K562 (cell line): ENCODE data around the gene COX6B2. TPM values are rescaled to one million over a fixed set of nuclear protein-coding genes. Genes with fewer than 3 reads are reported as not detected.
A peak's percentile ranks its signal among the peaks of the same experiment; 100 is the strongest.

Source experiments
- KLF16 ChIP-seq: IDR thresholded peaks from 2 replicates; pipeline ENCODE4 v1.6.1; 2016; ENCODE audit warnings: antibody characterized with exemption
- MYC ChIP-seq, 2 experiments: fragments of 250-450 bp in 1 of 2; sonication (Bioruptor Pico) in 1 of 2; IDR thresholded peaks; 2 replicates each; pipeline versions ENCODE4 v1.5.1 to v1.6.1; 2012 to 2021; ENCODE audit warnings: low read depth in 2 of 2, borderline replicate concordance in 1 of 2, improper control_type of control experiment in 1 of 2, low read length in 1 of 2, mild to moderate bottlenecking in 1 of 2, moderate library complexity in 1 of 2
- POLR2A ChIP-seq: fragments of 450-650 bp; conservative IDR thresholded peaks from 2 replicates; pipeline ENCODE4 v1.6.1; 2016
- SMAD1 ChIP-seq: fragments of 150-350 bp; IDR thresholded peaks from 2 replicates; pipeline ENCODE4 v1.6.1; 2014; ENCODE audit warnings: low read length, low read depth; ENCODE audit not compliant: partially characterized antibody
- THRAP3 ChIP-seq: fragments of 450-650 bp; IDR thresholded peaks from 2 replicates; pipeline ENCODE4 v1.6.1; 2016; ENCODE audit warnings: mild to moderate bottlenecking, inconsistent platforms, borderline replicate concordance
- ZNF134 ChIP-seq: fragments of 250-450 bp; sonication (Bioruptor Pico); conservative IDR thresholded peaks from 2 replicates; pipeline ENCODE4 v1.4.0; 2020
- polyA plus RNA-seq, 8 experiments: library from polyadenylated mRNA; depleted of rRNA in 4 of 8; stranded (reverse) in 5 of 8; unstranded in 3 of 8; fragments of >200 nt; fragmentation: Nextera tagmentation in 2 of 8; fragmentation: Illumina TruSeq in 1 of 8; extraction: Ambion mirVana in 2 of 8; extraction: Trizol in 1 of 8; gene quantifications; 2 replicates each; pipeline versions ENCODE4 v1.2.1 to v1.2.3, GENCODE V29; 2011 to 2014; ENCODE audit warnings: inconsistent platforms in 1 of 8, missing spikeins in 1 of 8
- total RNA-seq, 7 experiments: library from RNA; depleted of rRNA in 6 of 7; stranded (reverse); fragments of >200 nt in 6 of 7; fragmentation: Illumina TruSeq in 2 of 7; extraction: Trizol in 2 of 7; gene quantifications; 2 replicates each; pipeline versions ENCODE4 v1.2.1 to v1.2.3, GENCODE V29; 2011 to 2021; ENCODE audit warnings: low replicate concordance in 1 of 7
- TF ChIP-seq, protein P1 (sequence below): fragments of 250-450 bp; sonication (Bioruptor Pico); IDR thresholded peaks from 2 replicates; pipeline ENCODE4 v1.5.0; 2021; ENCODE audit warnings: mild to moderate bottlenecking, moderate library complexity
- TF ChIP-seq, protein P2 (sequence below): fragments of 450-650 bp; IDR thresholded peaks from 2 replicates; pipeline ENCODE4 v1.6.1; 2017; ENCODE audit warnings: antibody characterized with exemption, mild to moderate bottlenecking
- TF ChIP-seq, protein P3 (sequence below), 2 experiments: fragments of 450-650 bp in 1 of 2; IDR thresholded peaks; 2 replicates each; pipeline ENCODE4 v1.6.1; 2011 to 2017; ENCODE audit warnings: low read depth in 2 of 2, antibody characterized with exemption in 1 of 2, borderline replicate concordance in 1 of 2, low read length in 1 of 2, mild to moderate bottlenecking in 1 of 2, mixed read lengths in 1 of 2; ENCODE audit not compliant: control insufficient read depth in 1 of 2
- TF ChIP-seq, protein P4 (sequence below): sonication (generic); formaldehyde crosslinking; IDR thresholded peaks from 2 replicates; pipeline ENCODE4 v1.8.0; 2023; ENCODE audit warnings: mild to moderate bottlenecking, missing genetic modification reagents
- TF ChIP-seq, protein P5 (sequence below), 3 experiments: fragments of 200-800 bp in 1 of 3; sonication (Bioruptor generic) in 1 of 3; sonication (generic) in 1 of 3; formaldehyde crosslinking in 1 of 3; IDR thresholded peaks; 2 replicates each; pipeline versions ENCODE4 v1.6.1 to v1.8.0; 2016 to 2022; ENCODE audit warnings: mild to moderate bottlenecking in 2 of 3, missing compliant biosample characterization in 2 of 3, missing genetic modification characterization in 2 of 3, missing genetic modification reagents in 1 of 3

COX6B2 gene
- total and polyA plus RNA-seq, 9 of the 15 experiments (the other 6 are each of a cell fraction or from before 2014, with no cell fraction given), result 0.40 to 2.5 (median 0.83) TPM

DNA sequence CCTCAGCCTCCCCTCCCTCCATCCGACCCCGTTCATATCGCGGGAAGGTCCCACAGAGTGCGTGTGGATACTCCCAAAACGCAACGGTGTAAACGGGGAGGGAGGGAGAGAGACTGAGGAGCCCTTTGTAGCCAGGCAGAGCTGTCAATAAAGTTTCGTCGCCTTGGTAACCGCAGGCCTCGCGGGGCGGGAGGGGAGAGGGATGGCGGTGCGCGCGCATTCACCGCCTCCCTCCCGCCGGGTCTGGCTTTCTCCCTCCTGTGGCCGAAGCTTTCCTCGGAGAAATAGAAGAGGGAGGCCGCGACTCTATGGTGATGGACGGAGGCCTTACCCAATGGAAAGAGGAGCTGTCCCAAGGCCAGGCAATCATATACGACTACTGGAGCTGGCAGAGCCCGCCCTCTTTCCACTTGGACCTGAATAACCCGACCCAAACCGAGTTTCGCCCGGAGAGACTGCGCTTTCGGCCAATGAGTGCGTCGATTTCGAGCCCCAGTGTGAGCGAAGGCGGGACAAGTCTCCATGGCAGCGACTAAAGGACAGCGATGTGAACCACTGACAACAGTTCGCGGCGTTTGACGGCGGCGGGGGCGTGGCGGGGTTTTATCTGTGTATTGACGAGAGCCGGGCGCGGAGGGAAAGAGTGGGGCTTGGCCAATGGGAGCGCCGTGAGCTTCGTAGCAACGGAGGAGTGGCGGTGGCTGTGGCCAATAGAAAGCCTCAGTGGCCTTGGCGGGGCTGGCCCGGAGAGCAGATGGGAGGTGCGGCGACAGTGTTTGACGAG lies 15.2 kb downstream of the COX6B2 start, which contains the start of gene KMT5C (continued):
- TF ChIP-seq, protein P1, sequence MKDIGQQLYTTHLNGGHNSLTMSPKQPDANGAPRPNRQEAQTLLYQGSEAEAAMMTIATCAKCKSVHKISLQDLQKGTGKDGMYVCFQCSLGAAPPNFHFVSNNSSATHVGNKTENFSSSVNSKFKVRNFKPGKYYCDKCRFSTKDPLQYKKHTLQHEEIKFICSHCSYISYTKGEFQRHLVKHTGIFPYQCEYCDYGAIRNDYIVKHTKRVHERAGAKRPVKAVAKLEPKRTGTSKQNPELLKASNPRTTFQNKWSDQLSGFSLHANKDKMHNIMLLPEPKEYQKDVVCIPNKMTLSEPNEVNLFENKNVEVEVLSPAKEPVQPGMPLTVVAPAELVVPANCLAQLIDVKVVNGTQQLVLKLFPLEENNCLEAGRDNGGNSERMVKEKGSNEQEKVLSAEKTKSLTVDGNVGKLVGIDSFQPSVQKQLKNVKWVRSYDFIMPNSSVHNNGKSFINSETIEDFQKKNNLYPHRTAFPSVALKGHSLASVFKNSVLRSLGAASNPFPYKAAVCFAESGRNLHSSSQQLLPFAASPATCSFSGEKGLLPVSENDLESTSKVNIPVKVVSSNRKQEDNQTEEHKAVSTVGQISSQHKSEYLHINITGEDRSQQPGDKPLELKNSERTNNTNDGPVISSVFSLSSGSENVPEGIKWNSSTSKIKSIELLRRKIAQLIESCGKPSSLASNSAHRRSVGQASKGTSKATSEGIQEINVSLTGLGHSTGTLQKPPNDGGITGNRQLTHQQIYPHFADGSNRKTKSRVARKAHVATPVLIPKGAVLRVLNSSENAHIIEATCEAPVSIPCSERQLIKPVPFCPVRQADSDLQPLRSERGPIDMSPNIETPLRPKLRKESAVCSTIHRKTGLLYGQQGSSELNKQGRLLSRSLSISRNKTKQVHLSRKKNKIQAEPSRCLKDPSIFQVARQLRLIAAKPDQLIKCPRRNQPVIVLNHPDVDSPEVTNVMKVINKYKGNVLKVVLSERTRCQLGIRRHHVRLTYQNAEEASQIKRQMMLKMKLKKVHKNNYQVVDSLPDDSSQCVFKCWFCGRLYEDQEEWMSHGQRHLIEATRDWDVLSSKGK, result no peak
- TF ChIP-seq MYC (IDR thresholded peaks at IDR 0.05; ENCODE audit: low read depth, low read length) (no peak; the same call in none of the 2 replicates), MYC (CRISPR knock-in tag; IDR thresholded peaks at IDR 0.05; ENCODE audit: borderline replicate concordance, low read depth) (no peak), THRAP3 (no peak), POLR2A (no peak; the same call in 1 of the 2 replicates), SMAD1 (peak; percentile 34), ZNF134 (CRISPR knock-in tag) (no peak), KLF16 (no peak)
- TF ChIP-seq, protein P2, sequence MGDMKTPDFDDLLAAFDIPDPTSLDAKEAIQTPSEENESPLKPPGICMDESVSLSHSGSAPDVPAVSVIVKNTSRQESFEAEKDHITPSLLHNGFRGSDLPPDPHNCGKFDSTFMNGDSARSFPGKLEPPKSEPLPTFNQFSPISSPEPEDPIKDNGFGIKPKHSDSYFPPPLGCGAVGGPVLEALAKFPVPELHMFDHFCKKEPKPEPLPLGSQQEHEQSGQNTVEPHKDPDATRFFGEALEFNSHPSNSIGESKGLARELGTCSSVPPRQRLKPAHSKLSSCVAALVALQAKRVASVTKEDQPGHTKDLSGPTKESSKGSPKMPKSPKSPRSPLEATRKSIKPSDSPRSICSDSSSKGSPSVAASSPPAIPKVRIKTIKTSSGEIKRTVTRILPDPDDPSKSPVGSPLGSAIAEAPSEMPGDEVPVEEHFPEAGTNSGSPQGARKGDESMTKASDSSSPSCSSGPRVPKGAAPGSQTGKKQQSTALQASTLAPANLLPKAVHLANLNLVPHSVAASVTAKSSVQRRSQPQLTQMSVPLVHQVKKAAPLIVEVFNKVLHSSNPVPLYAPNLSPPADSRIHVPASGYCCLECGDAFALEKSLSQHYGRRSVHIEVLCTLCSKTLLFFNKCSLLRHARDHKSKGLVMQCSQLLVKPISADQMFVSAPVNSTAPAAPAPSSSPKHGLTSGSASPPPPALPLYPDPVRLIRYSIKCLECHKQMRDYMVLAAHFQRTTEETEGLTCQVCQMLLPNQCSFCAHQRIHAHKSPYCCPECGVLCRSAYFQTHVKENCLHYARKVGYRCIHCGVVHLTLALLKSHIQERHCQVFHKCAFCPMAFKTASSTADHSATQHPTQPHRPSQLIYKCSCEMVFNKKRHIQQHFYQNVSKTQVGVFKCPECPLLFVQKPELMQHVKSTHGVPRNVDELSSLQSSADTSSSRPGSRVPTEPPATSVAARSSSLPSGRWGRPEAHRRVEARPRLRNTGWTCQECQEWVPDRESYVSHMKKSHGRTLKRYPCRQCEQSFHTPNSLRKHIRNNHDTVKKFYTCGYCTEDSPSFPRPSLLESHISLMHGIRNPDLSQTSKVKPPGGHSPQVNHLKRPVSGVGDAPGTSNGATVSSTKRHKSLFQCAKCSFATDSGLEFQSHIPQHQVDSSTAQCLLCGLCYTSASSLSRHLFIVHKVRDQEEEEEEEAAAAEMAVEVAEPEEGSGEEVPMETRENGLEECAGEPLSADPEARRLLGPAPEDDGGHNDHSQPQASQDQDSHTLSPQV, result no peak
- TF ChIP-seq, protein P3, sequence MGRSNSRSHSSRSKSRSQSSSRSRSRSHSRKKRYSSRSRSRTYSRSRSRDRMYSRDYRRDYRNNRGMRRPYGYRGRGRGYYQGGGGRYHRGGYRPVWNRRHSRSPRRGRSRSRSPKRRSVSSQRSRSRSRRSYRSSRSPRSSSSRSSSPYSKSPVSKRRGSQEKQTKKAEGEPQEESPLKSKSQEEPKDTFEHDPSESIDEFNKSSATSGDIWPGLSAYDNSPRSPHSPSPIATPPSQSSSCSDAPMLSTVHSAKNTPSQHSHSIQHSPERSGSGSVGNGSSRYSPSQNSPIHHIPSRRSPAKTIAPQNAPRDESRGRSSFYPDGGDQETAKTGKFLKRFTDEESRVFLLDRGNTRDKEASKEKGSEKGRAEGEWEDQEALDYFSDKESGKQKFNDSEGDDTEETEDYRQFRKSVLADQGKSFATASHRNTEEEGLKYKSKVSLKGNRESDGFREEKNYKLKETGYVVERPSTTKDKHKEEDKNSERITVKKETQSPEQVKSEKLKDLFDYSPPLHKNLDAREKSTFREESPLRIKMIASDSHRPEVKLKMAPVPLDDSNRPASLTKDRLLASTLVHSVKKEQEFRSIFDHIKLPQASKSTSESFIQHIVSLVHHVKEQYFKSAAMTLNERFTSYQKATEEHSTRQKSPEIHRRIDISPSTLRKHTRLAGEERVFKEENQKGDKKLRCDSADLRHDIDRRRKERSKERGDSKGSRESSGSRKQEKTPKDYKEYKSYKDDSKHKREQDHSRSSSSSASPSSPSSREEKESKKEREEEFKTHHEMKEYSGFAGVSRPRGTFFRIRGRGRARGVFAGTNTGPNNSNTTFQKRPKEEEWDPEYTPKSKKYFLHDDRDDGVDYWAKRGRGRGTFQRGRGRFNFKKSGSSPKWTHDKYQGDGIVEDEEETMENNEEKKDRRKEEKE (IDR thresholded peaks at IDR 0.05; ENCODE audit: borderline replicate concordance in 1 of 2, control insufficient read depth in 1 of 2, low read depth in 2 of 2, low read length in 1 of 2), result no peak
- TF ChIP-seq, protein P4, sequence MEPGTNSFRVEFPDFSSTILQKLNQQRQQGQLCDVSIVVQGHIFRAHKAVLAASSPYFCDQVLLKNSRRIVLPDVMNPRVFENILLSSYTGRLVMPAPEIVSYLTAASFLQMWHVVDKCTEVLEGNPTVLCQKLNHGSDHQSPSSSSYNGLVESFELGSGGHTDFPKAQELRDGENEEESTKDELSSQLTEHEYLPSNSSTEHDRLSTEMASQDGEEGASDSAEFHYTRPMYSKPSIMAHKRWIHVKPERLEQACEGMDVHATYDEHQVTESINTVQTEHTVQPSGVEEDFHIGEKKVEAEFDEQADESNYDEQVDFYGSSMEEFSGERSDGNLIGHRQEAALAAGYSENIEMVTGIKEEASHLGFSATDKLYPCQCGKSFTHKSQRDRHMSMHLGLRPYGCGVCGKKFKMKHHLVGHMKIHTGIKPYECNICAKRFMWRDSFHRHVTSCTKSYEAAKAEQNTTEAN (CRISPR knock-in tag), result no peak
- TF ChIP-seq, protein P5, sequence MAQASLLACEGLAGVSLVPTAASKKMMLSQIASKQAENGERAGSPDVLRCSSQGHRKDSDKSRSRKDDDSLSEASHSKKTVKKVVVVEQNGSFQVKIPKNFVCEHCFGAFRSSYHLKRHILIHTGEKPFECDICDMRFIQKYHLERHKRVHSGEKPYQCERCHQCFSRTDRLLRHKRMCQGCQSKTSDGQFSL (CRISPR knock-in tag; IDR thresholded peaks at IDR 0.05), result no peak; the same call in 1 of the 2 replicates
- TF ChIP-seq, protein P5 (tag; IDR thresholded peaks at IDR 0.05), result no peak; a peak in 1 of 4 replicates
